B cell (primary cell): Measurements from ENCODE around the gene NADSYN1.

Experiments used
- CTCF ChIP-seq: fragments of 200-600 bp; IDR thresholded peaks from one replicate; pipeline ENCODE4 v1.8.0; 2022; ENCODE audit warnings: antibody characterized with exemption, mild to moderate bottlenecking
- EZH2 ChIP-seq: IDR thresholded peaks from 2 replicates; pipeline ENCODE4 v1.6.1; 2012; ENCODE audit warnings: borderline replicate concordance, low read depth, mild to moderate bottlenecking, moderate library complexity, low read length; ENCODE audit not compliant: insufficient read depth, poor library complexity, severe bottlenecking

GRCh38 chr11:71408826-71409225, 44.2 kb upstream of the NADSYN1 start:
- no peak for TF ChIP-seq CTCF
- no peak for TF ChIP-seq EZH2
